Left renal cortex interstitium (tissue), 4 donors: ENCODE data around the gene GRAMD4. TPM values are rescaled to one million over a fixed set of nuclear protein-coding genes. Genes with fewer than 3 reads are reported as not detected.

ENCODE experiments used
- DNase-seq, 4 donors: peaks; one replicate each; pipeline ENCODE4 v3.0.0-alpha.2; 2013; ENCODE audit warnings: low read depth in 4 of 4, low spot score in 2 of 4, missing footprints in 1 of 4
- polyA plus RNA-seq, 4 donors: library from polyadenylated mRNA; unstranded; fragments of 120-200 nt; gene quantifications; one replicate each; pipeline ENCODE4 v1.2.1, GENCODE V29; 2013; ENCODE audit not compliant: insufficient read length in 4 of 4

Gene GRAMD4
- polyA plus RNA-seq, 4 donors, result 18.5 to 25.1 (median 22.0) TPM

DNA sequence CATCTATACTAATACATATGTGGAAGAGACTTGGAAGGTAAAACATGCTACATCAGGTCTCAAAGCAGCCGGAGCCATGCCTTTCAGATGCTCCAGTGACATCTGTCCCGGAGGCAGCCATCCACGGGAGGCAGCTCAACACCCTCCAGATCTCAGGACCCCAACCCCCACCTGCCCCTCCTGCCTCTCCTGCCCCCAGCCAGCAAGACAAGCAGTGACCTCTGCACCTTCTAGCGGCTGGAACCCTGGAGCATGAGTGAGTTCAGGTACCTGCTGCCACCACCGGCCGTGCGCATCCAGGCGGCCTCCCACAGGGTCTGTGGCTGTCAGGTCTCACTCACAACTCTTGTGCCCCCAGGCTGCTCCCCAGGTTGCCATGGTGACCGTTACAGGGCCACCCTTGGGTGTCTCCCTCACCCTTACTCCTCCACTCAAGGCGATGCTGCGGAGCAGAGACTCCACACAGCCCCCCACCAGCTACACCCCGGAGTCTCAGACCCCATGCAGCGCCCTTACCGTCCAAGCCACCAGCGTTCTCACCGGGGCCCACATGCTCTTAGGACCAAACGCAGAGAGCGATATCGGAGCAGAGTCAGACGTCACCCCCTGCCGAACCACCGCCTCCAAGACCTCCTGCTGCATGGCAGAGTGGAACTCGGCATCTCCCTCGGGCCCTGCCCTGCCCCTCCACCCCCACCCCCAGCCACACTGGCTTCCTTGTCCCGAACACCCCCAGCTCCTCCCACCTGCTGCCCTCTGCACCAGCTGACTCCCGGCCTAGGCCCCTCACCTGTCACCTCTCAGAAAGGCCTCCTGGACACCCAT, 83.2 kb downstream of the GRAMD4 start:
- DNase-seq, result no peak

DNA sequence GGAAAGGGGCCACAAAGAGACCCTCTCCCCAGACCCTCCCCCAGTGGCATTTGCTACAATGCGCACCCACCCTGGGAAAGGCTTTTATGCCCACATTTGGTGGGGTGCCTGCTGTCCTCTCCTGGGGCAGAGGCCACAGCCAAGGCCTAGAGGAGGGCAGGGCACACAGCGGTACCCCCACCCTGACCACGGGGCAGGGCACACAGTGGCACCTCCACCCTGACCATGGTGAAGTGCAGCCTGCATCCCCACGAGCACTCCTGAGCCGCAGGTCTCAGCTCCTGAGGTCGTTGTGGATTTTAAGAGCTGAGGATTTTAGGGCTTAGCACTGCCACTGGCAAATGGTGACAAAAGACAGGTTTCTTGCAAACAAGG, 83.8 kb downstream of the GRAMD4 start:
- no peak for DNase-seq

DNA sequence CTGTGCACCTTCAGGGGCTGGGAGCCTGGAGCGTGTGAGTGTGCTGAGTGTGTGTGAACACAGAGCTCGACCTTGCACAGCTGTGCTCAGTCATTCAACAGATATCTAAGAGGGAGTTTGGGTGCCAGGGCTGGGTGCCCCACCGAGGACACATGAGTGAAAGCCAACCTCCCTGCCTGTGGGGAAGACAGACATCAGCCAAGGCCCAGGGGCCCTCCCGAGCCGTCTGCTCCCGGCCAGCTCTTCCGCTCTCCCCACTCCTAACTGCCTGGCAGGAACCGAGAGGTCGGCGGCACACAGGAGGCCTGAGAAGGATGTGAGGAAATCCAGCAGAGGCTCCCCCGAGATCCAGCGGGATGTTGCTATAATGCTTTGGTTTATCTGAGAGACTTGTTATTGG, 85.9 kb downstream of the GRAMD4 start:
- no peak for DNase-seq

DNA sequence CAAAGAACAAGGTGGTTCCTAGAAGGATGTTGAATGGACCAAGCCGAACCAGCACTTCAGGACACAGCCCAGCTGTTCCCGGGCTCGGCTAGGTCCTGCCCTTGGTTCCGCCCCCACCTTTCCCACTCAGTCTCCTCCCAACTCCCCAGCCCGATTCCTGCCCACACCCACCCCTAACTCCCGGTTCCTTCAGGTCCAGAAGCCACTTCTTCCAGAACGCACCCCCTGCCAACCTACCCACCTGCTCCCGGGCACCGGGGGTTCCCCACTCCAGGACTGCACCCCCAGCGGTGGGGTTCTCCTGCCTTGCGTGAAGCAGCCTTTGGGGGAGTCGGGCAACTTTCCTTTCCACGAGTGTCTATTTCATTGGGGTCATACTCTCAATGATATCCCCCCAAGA, 87.1 kb downstream of the GRAMD4 start:
- no peak for DNase-seq

DNA sequence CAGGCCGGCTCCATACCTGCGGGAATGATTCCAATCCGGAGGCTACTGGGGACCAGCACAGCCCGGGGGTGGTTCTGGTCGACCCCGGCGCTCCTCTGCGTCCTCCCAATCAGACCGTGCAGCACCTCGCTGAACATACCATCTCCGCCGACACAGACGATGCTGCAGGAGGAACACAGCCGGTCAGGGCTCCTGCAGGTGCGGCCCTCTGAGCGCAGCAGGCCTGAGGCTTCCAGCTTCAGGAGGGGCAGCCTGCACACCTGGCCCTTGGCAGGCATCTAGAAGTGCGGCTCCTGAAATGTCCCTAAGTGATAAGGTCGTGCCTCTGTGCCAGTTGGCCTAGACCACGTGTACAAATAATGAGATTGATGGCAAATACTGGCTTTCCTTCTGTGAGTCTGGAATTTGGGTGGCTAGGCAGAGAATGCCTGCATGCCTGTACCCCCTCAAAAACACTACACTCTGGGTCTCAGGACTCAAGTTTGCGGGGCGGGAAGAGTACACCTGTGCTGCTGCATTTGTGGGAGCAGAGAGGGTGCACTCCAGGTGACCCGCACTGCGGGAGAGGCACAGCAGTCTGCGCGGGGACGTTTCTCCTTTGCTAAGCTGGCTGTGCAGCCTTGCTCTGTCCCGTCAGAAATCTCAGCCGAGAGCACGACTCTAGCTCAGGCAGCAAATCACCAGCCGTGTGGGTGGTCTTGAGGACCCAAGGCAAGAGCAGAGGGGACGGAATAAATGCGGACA, 87.8 kb downstream of the GRAMD4 start:
- DNase-seq, result no peak

DNA sequence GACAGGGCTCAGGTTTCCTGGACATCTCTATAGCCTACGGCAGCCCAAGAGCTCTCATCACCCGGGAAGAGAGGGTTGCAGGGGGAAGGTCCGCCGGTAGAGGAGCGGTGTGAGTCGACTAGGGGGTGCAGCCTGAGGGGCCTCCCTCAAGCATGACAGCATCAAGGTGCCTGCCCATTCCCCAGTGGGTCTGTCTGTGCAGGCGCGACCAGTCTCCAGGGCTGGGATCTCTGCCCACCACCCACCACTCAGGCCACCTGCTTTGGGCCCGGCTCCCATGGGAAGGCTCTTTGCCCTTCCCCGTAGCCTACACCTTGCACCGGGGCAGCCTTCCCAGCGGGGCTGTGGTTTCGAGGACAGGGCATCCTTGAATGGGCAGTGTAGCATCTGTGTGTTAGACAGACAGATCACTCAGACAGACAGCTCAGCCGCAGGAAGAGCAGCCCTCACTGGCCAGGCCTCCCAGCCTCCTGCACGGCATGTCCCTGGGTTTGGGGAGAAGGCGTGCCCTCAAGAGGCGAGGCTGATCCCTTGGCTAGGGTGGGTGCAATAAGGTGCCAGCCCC, 88.7 kb downstream of the GRAMD4 start:
- no peak for DNase-seq

DNA sequence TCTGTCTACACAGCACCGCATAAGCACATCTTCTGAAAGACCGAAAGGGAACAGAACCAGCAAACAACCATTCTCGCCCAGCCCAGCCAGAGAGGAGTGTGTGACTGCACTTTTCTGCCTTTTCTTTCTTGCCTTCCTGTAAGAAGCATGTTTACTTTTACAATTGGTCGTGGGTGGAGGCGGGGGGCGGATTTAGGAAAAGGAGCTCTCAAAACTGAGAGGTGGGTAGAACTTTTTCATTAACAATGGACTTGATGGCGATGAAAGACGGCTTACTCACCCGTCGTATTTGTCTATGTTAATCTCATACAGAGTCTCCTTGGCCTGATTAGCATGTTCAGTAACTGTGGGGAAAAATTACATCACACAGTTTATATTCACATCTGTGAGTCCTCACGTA, 90.6 kb downstream of the GRAMD4 start:
- DNase-seq, result no peak

DNA sequence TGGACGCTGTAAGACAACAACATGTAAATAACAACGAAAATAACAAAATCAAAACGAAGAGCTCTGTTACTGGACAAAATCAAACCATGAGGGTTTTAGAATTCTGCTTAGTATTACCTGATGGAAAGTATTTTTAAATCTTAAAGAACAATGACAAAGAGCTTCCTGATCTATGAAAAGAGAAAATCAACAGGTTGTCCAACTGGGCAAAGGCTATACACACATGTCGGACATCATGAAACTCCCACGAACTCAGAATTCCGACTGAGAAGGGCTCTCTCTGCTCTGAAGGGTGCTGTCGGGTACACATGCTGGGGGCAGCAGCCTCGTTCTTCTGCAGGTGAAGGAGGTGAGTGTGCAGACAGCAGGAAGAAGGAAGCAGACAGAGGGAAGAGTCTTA, 92.1 kb downstream of the GRAMD4 start:
- no peak for DNase-seq

DNA sequence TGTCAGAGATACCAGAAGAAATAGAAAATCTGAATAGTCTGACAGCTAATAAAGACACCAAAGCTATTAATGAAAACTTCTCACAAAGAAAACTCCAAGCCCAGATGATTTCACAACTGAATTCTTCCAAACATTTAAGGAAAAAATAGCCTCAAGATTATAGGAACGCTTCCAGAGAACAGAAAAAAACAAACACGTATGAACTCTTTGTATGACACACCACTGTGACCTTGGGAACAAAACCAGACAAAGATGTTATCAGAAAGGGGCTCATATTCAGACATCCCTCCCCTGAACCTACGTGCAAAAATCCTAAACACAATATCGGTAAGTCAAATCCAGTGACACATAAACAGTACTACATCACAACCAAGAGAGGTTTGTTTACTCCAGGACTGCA, 94.4 kb downstream of the GRAMD4 start:
- no peak for DNase-seq

DNA sequence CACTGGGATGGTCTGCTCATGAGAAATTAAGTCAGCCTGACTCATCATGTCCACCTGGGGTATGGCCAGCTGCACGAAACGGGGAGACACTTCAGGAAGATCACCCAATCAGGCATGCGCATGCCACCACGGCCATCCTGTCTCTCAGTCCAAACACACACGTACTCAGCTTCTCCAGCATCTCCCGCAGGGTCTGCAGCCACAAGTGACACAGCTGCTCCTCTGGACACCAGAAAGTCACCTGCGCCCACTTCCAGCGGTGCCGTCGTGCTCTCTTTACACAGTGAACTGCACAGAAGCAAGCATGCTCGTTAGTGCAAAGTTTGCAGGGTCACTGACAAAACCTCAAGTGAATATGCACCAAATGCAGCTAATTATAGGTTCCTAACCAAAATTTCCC, 99.7 kb downstream of the GRAMD4 start:
- no peak for DNase-seq

DNA sequence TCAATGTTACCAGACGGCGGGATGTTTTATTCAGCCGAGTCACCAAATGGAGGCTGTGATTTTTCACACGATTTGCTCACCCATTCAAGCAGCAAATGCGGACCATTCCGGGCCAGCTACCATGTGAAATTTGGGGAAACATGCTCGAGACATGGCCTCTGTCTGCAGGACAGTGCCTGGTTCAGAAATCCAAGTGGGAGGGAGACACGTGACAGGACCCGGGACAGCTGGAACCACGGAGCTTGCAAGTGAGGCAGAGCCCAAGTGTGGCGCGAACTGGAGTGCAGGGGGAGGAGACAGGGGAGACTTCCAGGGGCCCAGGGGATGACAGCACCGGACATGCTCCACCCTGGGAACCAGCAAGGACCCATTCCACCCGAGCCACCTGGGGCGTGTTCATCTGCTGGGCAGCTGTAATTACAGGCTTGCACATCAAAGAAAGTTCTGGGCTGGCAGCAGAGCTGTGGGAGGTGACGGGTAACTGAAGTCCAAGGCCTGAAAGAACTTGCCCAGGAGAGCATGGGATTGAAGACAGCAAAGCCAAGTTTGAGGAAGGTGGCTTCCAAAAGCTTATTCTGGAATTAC, 101.4 kb downstream of the GRAMD4 start:
- DNase-seq, result no peak

DNA sequence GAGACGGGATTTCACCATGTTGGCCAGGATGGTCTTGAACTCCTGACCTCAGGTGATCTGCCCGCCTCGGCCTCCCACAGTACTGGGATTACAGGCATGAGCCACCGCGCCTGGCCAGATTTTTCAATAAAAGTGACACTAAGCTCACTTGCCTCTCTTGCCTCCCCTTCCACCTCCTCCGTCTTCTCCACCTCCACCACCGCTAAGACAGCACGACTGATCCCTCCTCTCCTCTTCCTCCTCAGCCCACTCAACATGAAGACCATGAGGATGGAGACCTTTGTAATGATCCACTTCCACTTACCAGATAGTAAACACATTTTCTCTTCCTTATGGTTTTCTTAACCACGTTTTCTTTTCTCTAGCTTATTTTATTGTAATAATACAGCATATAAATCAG, 103.7 kb downstream of the GRAMD4 start:
- DNase-seq, result no peak

DNA sequence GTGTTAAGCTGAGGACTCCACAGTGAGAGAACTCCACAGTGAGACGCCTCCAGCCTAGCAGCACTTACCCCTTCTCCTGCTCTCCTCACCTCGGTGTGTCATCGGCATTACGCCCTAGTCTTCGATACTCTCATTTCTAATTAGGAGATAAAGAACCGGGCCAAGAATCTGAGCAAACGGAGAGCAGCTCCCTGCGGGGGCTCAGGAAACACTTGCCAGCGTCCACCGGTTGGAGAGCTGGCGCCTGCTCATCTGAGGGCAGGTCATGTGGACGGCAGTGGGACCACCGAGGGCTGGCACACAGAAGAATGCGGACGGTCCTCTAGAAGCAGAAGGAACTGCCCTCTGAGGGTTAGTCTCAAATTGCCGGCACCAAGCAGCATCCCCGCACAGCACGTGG, 104.9 kb downstream of the GRAMD4 start:
- DNase-seq, result no peak

DNA sequence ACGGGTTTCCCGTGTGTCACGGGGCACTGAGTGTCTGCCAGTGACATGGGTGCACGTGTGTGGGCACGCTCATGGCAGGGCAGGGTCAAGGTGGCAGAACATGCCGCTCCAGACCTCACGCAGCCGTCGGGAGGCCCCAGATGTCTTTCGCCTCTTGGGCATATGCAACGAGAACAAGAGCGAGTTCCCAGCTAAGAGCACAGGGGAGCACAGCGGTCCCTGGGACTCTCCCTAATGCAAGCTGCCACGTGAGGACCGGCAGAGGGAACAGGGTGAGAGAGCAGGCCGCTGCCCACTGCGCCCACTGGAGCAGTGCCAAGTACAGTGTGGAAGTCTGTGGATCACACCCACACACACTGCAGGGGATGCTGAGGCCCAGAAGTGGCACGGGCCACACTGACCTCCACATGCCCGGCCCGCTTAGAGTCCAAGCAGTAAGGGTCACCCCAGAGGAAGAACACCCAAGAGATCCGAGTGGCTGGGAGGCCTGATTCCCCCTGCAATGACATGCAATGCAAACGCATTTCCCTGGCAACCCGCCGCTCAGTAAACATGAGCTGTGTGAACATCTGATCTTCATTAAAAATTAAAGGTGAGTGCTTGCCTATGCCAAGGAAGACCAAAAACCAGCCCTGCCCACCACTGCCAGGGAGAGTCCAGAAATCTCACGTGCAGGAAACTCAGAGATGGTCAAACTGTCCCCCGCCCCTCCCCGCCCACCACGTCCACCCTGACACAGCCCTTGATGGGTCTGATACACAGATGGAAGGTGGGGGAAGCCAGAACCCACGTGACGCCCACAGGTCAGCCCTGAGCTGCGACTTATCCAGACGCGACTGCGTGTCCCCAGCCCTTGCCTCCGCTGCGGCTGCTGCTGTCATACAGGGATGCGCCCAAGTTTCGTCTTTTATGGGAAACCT, 106.1 kb downstream of the GRAMD4 start:
- no peak for DNase-seq

DNA sequence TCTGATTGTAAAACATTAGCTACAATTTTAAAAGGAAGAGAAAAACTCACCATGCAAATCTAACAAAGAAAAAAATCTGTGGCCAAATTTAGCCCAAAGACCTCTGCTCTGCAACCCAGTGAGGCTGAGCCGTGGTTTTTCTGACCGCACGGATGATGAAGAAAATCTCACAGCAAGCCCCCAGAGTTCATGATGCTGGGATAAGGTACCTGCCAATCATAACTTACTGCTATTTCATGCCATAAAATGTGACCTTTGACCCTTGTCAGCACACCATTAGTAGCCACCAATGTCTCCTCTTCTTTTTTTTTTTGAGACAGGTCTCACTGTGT, 106.8 kb downstream of the GRAMD4 start:
- no peak for DNase-seq

DNA sequence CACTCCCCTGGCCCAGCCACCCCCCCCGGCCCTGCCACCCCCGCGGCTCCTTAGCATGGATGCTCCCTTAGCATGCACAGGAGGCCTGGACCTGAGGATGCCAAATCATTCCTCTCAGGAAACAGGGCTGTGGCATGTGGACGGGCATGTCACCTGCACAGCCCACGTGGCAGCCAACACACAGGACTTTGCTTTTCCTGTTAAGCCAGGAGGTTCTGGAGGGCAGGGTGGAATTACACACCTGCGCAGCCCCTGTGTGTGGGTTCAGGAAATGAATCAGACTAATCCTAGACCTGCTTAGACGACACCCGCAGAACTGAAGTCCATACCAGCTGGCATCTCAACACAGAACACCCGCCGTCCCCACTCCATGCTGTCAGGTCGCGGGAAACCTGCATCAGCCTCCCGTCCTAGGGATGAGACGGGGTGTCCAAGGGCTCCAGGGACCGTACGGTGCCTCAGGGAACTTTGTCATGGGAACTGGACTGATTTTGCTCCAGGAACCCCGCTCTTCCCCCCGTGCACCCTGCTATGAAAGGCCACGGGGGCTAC, 107.7 kb downstream of the GRAMD4 start:
- DNase-seq, result no peak

DNA sequence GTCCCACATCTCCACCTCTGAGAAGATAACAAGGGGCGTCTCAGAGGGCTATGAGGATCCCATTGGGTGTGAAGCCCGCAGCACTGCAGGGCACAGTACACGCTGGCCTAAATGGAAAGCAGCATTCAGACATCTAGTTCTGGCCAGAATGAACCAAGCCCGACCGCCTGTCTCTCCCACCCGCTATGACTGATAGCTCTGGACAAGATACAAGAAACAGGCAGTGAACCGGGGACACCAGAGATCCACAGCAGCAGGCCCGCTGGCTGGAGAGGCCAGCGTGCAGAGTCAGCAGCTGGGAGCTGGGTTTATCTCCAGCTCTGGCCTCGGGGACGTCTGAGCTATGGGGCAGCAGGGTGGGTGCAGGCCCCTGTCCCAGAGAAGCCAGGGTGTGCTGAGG, 108.3 kb downstream of the GRAMD4 start:
- no peak for DNase-seq
